Central memory CD4-positive, alpha-beta T cell (primary cell): Measurements from ENCODE around the gene ADCYAP1.

ENCODE experiments used
- DNase-seq: peaks from one replicate; pipeline ENCODE4 v3.0.0; 2022

Gene ADCYAP1

GRCh38 chr18:910247-910646 is 5.6 kb downstream of the ADCYAP1 start:
- DNase-seq, result no peak

- DNase-seq, result no peak
Measured at GRCh38 chr18:911025-911424, 6.4 kb downstream of the ADCYAP1 start.

GRCh38 chr18:911486-911885 is 6.8 kb downstream of the ADCYAP1 start:
- no peak for DNase-seq

GRCh38 chr18:916562-916961 is 11.9 kb downstream of the ADCYAP1 start:
- no peak for DNase-seq

- DNase-seq, result no peak
Measured at GRCh38 chr18:919078-919477, 14.4 kb downstream of the ADCYAP1 start.

GRCh38 chr18:923144-923866 is 18.6 kb downstream of the ADCYAP1 start:
- no peak for DNase-seq

- no peak for DNase-seq
Measured at GRCh38 chr18:924987-925386, 20.3 kb downstream of the ADCYAP1 start.

GRCh38 chr18:926946-927345 is 22.3 kb downstream of the ADCYAP1 start:
- no peak for DNase-seq

- DNase-seq, result no peak
Measured at GRCh38 chr18:933082-933481, 28.4 kb downstream of the ADCYAP1 start.

GRCh38 chr18:934518-935133 is 30.0 kb downstream of the ADCYAP1 start:
- no peak for DNase-seq

GRCh38 chr18:936941-937340 is 32.3 kb downstream of the ADCYAP1 start:
- DNase-seq, result no peak

- no peak for DNase-seq
Measured at GRCh38 chr18:939166-939565, 34.5 kb downstream of the ADCYAP1 start.

GRCh38 chr18:939958-940357 is 35.3 kb downstream of the ADCYAP1 start:
- no peak for DNase-seq

- no peak for DNase-seq
Measured at GRCh38 chr18:941331-941730, 36.7 kb downstream of the ADCYAP1 start.

- no peak for DNase-seq
Measured at GRCh38 chr18:944440-944839, 39.8 kb downstream of the ADCYAP1 start.

- no peak for DNase-seq
Measured at GRCh38 chr18:949724-950631, 45.3 kb downstream of the ADCYAP1 start.

- no peak for DNase-seq
Measured at GRCh38 chr18:950882-951495, 46.3 kb downstream of the ADCYAP1 start.

GRCh38 chr18:955384-956066 is 50.9 kb downstream of the ADCYAP1 start:
- no peak for DNase-seq

GRCh38 chr18:957829-958228 is 53.2 kb downstream of the ADCYAP1 start:
- DNase-seq, result no peak

- no peak for DNase-seq
Measured at GRCh38 chr18:959854-960253, 55.2 kb downstream of the ADCYAP1 start.
